ENCODE measurements around the gene FAM149A.

The FAM149A gene

DNA sequence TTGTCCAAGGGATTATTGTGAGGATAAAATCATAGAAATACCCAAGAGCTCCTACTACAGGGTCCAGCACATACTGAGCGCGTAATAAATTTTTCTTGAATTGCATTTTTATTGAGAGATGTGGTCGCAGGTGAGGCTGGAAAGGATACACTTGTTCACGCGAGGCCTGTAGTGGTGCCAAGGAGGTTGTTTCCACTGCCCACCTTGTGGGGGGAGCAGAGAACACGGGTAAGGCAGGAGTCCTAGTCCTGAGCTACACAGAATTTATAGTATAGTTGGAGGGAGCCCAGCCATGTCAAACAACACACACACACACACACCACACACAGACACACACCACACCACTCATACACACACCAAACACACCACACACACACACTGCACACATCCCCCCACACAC lies 55.1 kb downstream of the FAM149A start:
- DNase-seq = no peak

- DNase-seq = no peak
Observed at GRCh38 chr4:186161138-186161537, 56.6 kb downstream of the FAM149A start.

DNA sequence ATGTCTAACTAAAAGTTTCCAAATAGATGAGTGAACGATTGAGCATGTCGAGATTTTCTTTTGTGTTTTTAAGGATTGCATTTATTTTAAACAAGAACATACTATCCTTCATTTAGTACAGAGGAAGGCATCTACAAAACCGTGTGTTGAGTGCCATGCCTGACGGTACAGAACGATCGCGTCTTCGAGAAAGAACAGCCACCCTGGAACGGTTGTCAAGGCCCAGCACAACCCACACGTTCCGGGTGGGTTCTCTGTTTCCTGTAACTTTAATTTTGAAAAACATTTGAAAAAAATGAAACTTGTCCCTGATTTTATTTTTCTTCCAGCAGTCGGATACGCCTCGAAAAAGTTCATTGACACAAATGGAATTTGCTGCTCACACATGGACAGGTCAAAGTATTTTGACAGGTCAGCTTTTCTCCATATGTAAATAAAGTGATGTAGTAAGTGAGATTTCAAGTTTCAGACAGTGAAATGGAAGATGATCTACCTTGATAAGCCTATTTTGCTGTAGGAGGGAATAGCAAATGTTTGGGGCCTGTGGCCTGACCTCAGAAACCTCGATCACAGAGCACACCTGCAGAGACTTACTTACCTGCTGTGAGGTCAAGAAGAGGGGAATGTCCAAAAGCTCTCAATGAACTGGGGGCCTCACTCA lies 62.5 kb downstream of the FAM149A start:
- DNase-seq = no peak

DNA sequence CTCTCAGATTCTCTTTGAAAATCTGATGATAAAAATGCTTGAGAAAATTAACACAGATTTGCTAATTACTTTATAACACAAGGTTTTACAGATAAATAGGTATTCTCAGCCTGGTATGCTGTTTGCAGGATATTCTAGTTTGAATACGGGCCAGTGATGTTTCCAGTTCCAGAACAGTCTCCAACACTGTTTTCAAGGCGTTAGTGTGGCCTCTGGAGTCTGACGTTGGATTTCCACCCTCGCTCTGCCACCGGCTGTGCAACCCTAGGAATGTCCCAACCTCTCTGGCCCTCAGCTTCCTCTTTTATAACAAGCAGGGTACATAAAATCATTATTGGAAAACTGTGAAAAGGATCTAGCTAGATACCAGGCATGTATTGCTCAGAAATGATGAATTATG lies 63.1 kb downstream of the FAM149A start:
- no peak for DNase-seq

- DNase-seq = no peak
Observed at GRCh38 chr4:186168750-186169149, 64.2 kb downstream of the FAM149A start.

DNA sequence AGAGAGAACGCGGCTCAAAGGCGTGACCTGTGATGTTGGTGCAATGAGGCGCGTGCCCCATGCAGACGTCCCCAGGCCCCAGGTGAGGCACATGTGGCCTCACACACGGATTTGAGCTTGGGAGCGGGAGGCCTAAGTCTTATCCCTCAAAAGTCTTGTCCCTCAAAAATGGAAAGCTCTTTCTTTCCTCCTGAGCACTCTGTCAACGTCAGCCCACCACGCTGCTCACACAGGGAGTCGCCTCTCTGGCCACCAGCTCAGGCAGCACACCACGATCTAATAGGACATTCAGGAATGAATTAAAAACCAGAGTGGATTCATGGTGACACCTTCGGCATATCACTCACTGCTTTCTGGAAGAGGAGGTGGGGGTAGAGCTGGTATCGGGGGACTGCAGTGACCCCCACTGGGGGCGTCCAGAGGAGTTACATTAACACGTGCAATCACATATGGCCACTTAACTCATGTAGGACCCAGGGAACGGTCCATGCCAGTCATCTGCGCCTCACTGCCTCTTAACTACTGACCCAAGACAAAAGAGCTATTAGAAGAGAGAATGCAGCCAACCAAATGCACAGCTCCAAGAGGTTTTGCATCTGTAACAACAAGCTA lies 64.9 kb downstream of the FAM149A start:
- DNase-seq = no peak

GRCh38 chr4:186169945-186170802 lies 65.7 kb downstream of the FAM149A start:
- no peak for DNase-seq

DNA sequence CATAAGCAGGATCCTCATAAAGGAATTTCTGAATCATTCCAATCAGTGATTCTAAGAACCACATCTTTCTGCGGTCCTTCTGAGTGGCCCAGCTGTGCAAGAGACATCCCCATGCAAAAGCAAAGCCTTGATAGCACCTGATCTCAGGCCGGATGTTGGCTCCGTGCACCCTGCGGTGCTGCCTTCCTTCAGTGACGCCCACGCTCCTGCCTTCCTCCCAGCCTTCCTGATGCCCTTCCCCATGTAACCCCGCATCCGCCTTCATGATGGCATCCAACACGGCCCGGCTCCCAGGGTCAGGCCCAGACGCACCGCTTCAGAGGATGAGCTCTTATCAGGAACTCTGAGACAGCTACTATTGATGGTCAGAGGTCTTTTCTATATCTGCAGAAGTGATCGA lies 66.5 kb downstream of the FAM149A start:
- no peak for DNase-seq

GRCh38 chr4:186172546-186172945 lies 68.0 kb downstream of the FAM149A start:
- no peak for DNase-seq

DNA sequence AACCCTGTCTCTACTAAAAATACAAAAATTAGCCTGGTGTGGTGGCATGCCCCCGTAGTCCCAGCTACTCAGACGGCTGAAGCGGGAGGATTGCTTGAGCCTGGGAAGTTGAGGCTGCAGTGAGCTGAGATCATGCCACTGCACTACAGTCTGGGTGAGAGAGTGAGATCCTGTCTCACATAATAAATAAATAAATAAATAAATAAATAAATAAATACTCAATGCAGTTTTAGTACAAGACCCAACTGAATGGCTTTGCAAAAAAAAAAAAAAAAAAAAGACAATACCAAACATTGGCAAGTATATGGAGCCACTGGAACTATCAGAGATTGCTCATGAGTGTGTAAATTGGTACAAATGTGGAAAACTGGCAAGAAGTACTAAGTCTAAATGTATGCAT lies 83.6 kb downstream of the FAM149A start:
- no peak for DNase-seq

DNA sequence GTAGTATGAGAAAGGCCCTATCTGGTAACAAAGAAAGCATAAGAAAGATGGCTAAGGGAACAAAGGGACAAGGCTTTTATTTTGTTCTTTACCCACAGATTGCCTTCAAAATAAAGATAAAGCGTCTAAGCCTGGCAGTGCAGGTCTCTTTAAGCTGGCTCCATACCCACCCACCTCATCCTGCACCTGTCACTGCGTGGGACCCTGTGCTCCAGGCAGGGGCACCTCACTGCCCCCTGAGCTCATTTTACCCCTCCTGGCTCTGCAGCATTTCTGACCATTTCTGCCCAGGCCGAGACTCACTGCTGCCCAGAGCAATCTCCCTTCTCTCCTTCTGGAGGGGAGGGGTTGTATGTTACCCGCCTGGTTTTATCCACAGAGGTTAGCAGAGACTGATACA lies 85.2 kb downstream of the FAM149A start:
- DNase-seq = no peak

DNA sequence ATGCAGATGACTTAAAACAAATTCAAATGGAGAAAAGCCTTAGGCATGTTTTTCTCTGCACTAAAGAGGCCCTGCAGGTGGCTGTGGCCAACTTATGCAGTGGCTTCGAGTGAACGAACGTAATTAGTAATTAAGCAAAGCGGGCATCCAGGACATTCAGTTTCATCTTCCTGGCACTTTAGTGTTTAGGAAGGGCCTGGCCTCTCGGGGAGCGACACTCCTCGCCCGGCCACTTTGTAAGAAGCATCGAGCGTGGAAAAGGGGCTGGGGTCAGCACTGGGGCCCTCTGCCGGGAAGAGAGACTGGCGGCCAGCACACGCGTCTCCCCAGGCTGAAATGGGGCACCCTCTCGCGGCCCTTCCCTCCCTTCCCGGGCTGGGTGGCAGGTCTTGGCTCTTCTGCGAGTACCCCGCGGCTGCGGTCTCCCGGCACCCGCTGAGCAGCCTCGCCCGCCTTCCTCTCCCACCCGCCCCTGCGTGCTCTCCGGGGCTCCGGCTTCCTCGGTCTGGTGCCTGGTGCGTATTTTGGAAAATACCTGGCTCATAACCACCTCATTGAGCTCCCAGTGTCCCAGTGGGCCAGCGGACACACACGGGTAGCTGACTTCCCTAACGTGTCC lies 86.2 kb downstream of the FAM149A start:
- peak; percentile 38 for DNase-seq

- peak; percentile 77 to 79 for DNase-seq
Observed at GRCh38 chr4:186191200-186192065, 86.9 kb downstream of the FAM149A start, which contains the start of gene CYP4V2. CYP4V2 (plus strand) TSS chr4:186191567; CDS start chr4:186191824, 257 bp downstream.

DNA sequence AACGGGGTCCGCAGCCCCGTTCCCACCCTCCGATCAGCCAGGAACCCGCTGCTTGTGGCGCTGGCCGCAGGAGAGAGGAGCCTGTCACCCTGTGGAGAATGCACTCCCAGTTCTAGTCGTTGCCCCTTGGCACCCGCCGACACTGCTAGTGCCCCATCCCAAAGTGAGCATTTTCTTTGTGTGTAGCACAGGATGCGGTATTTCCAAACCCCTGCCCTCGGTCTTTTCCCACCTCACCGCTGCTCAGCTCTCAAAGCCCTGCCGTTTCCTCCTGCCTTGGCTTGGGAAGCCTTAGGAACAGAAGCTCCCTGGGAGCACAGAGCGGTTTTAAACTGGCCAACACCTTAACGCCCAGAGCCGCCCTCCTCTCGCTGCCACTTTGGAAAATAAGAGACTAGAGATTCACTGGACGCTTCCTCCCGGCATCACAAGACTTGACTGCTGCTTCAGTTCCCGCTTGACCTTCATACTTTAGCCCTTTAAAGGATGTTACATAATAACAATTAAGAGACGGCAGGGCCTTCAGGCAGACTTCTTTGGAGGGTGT lies 87.6 kb downstream of the FAM149A start:
- DNase-seq = peak; percentile 16 to 21

DNA sequence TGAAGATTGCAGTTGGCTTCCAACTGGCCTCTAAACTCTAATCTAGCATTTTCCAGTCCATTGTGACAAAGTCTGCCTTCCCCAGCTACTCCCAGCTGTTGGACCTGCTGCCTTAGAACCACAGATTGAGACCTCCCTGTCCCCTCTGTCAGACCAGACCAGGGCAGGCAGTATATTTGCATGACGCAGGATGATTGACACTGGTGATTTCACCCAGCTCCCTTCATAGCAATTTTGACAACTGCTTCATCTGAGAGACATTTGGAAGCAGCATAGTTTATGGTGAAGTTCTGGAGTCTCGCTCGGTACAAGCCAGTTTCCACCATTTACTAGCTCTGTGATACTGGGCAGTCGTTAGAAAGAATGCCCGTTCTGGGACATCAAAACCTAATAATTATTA lies 89.3 kb downstream of the FAM149A start:
- DNase-seq = no peak

DNA sequence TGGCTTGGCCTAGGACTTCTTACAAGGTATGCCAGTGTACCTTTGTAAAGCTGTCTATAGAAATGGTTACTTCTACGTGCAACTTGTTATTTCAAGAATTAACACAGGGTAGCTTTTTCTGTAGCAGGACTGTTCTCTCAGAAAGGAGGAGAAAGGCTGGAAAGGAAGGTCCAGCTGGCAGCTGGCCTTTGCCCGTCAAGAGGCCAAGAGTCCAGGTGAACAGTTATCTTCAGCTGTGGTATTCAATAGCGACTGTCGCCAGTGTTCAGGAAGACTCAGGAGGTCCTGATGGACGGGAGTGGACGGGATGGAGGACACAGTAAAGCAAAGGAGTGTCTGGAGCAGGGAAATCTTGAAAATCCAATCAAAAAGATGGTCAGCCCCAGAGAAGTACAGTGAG lies 91.6 kb downstream of the FAM149A start:
- DNase-seq = no peak

GRCh38 chr4:186200516-186200915 lies 96.0 kb downstream of the FAM149A start:
- no peak for DNase-seq

DNA sequence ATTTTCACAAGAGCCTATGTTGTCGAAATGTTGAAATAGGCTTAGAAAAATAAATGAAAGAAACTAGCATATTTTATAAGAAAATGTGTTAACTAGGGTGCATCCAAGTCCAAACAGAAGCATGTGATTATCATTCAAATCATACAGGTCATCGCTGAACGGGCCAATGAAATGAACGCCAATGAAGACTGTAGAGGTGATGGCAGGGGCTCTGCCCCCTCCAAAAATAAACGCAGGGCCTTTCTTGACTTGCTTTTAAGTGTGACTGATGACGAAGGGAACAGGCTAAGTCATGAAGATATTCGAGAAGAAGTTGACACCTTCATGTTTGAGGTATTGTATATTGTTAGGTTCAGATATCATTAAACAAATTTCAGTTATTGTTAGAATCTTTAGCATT lies 96.5 kb downstream of the FAM149A start:
- DNase-seq = no peak

- peak; percentile 23 to 38 for DNase-seq
Observed at GRCh38 chr4:186201535-186202230, 97.2 kb downstream of the FAM149A start.

GRCh38 chr4:186202490-186203140 lies 98.1 kb downstream of the FAM149A start:
- no peak for DNase-seq

- DNase-seq = no peak
Observed at GRCh38 chr4:186203406-186203805, 98.9 kb downstream of the FAM149A start.
